Fibroblast of upper back skin (primary cell): Measurements from ENCODE around the gene TNIK.

Experiments used
- DNase-seq: peaks from one replicate; pipeline ENCODE4 v3.0.0-alpha.2; 2013

Gene TNIK

DNA sequence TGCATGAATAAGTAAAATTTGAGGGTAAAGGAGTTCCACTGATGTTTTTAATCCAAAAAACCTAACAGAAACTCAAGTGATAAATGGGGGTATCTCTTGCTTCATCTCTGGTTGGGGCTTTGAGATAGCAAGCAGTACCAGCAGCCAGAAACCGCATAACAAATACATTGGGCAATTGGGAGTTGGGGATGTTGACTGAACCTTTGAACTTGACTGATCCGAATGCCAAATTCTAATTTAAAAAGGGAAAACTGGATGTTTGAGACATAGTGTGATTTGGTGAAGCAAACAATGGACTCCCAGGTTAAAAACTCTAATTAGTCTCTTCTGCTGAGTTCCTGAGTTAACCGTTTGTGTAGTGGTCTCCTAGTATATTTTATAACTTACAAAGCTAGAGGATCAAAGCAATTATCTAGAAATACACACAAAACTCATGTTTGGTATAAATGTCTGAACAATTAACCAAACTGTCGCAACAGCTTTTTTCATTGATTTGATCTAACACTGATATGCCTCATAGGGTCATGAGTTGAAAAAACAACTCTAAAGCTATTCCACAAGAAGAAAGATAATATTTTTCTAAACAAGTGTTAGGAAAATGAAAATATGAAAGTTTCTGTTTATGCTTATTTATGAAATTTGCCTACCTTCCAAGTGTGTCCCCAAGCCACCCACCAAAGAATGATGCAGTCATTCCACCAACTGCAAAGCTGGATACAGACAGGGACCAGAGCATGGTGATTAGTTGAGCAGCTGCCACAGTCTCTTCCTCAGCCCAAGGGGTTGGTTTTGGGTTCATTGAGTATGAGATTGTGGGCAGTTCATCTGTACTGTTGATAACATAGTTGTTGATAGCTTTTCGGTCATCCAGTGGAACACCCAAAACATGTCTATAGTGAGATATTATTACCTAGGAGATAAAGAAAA, 446.1 kb downstream of the TNIK start:
- DNase-seq = no peak

DNA sequence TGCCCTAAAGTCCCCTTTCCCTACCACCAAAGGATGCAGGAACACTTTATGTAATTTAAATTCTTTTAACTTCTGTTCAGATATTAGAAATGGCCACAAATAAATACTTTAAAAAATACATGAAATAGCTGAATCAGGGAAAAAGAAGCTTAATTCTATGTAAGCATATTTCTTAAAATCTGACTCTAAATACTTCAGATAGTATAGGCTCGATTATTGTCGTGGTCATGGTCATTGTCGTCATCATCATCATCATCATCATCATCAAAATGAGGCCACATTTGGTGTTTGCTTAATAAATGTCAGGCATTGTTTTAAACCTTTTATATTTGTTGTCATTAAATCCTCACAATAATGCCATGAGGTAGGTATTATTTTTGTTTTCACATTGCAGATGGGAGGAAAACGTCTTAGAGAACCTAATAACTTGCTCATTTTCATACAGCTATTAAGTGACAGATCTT, 448.3 kb downstream of the TNIK start:
- DNase-seq = no peak
